ENCODE measurements around the gene NAP1L5. TPM values are rescaled to one million over a fixed set of nuclear protein-coding genes. Genes with fewer than 3 reads are reported as not detected.

NAP1L5 gene
- total and polyA plus RNA-seq, 11 donors = 2.7 to 7.9 (median 4.5) TPM

GRCh38 chr4:88702782-88703181 is 5.2 kb upstream of the NAP1L5 start:
- Histone ChIP-seq H3K9me3 (no peaks in the 10 kb centered on the region), H3K27me3 (no peaks in the 10 kb centered on the region), H3K36me3 (peaks cover 0 to 67% (median 49%) of the 10 kb centered on the region in 9 donors), H3K27ac (no peak overlapping the region), H3K4me3 (no peak overlapping the region), H3K4me1 (peaks cover 0 to 16% (median 2%) of the 10 kb centered on the region in 12 donors)
- DNase-seq (no peak), ATAC-seq (no peak)
- TF ChIP-seq POLR2A (IDR thresholded peaks at IDR 0.05) = no peak
- TF ChIP-seq, protein P1, sequence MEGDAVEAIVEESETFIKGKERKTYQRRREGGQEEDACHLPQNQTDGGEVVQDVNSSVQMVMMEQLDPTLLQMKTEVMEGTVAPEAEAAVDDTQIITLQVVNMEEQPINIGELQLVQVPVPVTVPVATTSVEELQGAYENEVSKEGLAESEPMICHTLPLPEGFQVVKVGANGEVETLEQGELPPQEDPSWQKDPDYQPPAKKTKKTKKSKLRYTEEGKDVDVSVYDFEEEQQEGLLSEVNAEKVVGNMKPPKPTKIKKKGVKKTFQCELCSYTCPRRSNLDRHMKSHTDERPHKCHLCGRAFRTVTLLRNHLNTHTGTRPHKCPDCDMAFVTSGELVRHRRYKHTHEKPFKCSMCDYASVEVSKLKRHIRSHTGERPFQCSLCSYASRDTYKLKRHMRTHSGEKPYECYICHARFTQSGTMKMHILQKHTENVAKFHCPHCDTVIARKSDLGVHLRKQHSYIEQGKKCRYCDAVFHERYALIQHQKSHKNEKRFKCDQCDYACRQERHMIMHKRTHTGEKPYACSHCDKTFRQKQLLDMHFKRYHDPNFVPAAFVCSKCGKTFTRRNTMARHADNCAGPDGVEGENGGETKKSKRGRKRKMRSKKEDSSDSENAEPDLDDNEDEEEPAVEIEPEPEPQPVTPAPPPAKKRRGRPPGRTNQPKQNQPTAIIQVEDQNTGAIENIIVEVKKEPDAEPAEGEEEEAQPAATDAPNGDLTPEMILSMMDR (IDR thresholded peaks at IDR 0.05) = no peak
- intact Hi-C loops (cut with DNase I) = loop anchor here in 3 of 10 donors (5.0 to 10.0 kb wide), 3 partner anchors 62 to 102 kb away; no protein-coding TSS in a partner anchor
- WGBS, 4 donors = 55 to 72% (median 65%) methylated on average over 2 of the region's 2 CpGs

GRCh38 chr4:88698519-88698918 is 890 bp upstream of the NAP1L5 start:
- Histone ChIP-seq H3K27me3 (no peaks in the 10 kb centered on the region), H3K4me1 (peaks cover 0 to 14% (median 5%) of the 10 kb centered on the region in 12 donors), H3K27ac (peak overlapping the region in 1 of 12 donors; percentile 83), H3K9me3 (no peaks in the 10 kb centered on the region), H3K4me3 (no peak overlapping the region), H3K36me3 (peaks cover 0 to 47% (median 23%) of the 10 kb centered on the region in 9 donors)
- intact Hi-C loops (cut with DNase I) = no loop called here
- DNase-seq = no peak
- TF ChIP-seq, protein P1 (IDR thresholded peaks at IDR 0.05) = no peak
- no peak for TF ChIP-seq POLR2A (IDR thresholded peaks at IDR 0.05)
- no peak for ATAC-seq
- 93 to 96% (median 94%) methylated on average over 7 of the region's 7 CpGs for WGBS, 4 donors

DNA sequence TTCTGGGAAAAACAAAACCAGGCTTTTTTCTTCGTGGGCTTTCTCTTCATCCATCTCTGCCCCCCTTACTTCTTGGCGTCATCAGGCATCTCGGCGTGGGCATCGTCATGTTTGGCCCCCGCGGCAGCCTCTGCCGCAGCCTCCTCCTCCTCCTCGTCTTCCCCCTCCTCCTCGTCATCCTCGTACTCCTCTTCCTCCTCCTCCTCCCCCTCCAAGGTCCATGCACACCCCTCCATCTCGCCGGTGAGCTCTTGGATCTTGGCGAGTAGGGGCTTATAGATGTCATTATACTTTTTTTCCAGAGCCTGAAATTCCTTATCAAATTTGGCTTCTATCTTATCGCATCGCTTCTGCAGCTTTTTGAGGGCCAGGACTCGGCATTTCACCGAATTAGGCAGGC is 488 bp downstream of the NAP1L5 start:
- Histone ChIP-seq H3K27me3 (no peaks in the 10 kb centered on the region), H3K9me3 (no peaks in the 10 kb centered on the region), H3K4me1 (peaks cover 0 to 15% (median 6%) of the 10 kb centered on the region in 12 donors), H3K27ac (peak overlapping the region in 11 of 12 donors; percentile 52 to 83 (median 75)), H3K4me3 (peak overlapping the region; percentile 42 to 86 (median 70)), H3K36me3 (peaks cover 0 to 45% (median 17%) of the 10 kb centered on the region in 9 donors)
- DNase-seq (peak in 3 of 5 donors; percentile 17 to 29 (median 28)), ATAC-seq (peak in 3 of 4 donors; percentile 41 to 57 (median 52))
- WGBS, 4 donors = 46 to 53% (median 50%) methylated on average over 18 of the region's 18 CpGs
- intact Hi-C loops (cut with DNase I) = no loop called here
- TF ChIP-seq POLR2A (IDR thresholded peaks at IDR 0.05) = no peak
- TF ChIP-seq, protein P1 (IDR thresholded peaks at IDR 0.05) = no peak

DNA sequence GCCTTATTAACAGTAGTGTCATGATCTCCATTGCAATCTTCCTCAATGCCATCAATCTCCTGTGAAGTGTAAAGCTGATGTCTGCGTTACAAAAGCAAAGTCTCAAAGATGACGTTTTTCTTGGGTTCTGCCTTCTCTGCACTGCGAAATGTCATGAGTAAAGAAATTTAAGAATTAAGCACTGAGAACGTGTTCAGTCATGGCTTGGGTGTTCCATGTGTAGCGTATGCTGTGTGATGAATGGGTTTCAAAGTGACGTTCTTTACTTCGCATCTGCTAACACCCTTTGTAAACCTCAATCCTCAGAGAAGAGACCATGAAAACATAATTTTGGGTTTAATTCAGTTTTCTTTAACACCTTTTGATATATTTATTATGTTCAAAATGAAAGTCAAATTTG is 999 bp downstream of the NAP1L5 start:
- DNase-seq (no peak), ATAC-seq (no peak)
- no peak for TF ChIP-seq POLR2A (IDR thresholded peaks at IDR 0.05)
- TF ChIP-seq, protein P1 (IDR thresholded peaks at IDR 0.05) = no peak
- intact Hi-C loops (cut with DNase I) = no loop called here
- Histone ChIP-seq H3K27ac (peak overlapping the region in 4 of 12 donors; percentile 74 to 83 (median 82)), H3K36me3 (peaks cover 0 to 45% (median 17%) of the 10 kb centered on the region in 9 donors), H3K9me3 (no peaks in the 10 kb centered on the region), H3K4me3 (peak overlapping the region in 9 of 12 donors; percentile 60 to 86 (median 72)), H3K4me1 (peaks cover 0 to 15% (median 6%) of the 10 kb centered on the region in 12 donors), H3K27me3 (no peaks in the 10 kb centered on the region)
- WGBS, 4 donors = 67 to 72% (median 70%) methylated on average over 7 of the region's 7 CpGs
